Liver (tissue), 3 donors: Measurements from ENCODE around the gene LIPE.

Experiments
- FOXA1 ChIP-seq: IDR thresholded peaks from 2 replicates; pipeline ENCODE4 v1.6.1; 2016; ENCODE audit warnings: antibody characterized with exemption
- GABPA ChIP-seq, 2 donors: IDR thresholded peaks in 1 of 2; conservative IDR thresholded peaks in 1 of 2; 2 replicates each; pipeline ENCODE4 v1.6.1; 2016; ENCODE audit warnings: antibody characterized with exemption in 2 of 2, mild to moderate bottlenecking in 1 of 2, moderate library complexity in 1 of 2
- JUND ChIP-seq, 2 donors: IDR thresholded peaks; 2 replicates each; pipeline ENCODE4 v1.6.1; 2016; ENCODE audit warnings: antibody characterized with exemption in 2 of 2
- RXRA ChIP-seq, 2 donors: IDR thresholded peaks; 2 replicates each; pipeline ENCODE4 v1.6.1; 2017 to 2018; ENCODE audit warnings: antibody characterized with exemption in 2 of 2, mild to moderate bottlenecking in 1 of 2
- SP1 ChIP-seq: IDR thresholded peaks from 2 replicates; pipeline ENCODE4 v1.6.1; 2018; ENCODE audit warnings: antibody characterized with exemption, mild to moderate bottlenecking
- TAF1 ChIP-seq: conservative IDR thresholded peaks from 2 replicates; pipeline ENCODE4 v1.6.1; 2016; ENCODE audit warnings: antibody characterized with exemption, mild to moderate bottlenecking
- YY1 ChIP-seq: IDR thresholded peaks from 2 replicates; pipeline ENCODE4 v1.6.1; 2016; ENCODE audit warnings: antibody characterized with exemption, mild to moderate bottlenecking
- TF ChIP-seq, protein P1 (sequence below): fragments of 150-350 bp; IDR thresholded peaks from 2 replicates; pipeline ENCODE4 v1.5.1; 2017; ENCODE audit warnings: improper control_type of control experiment, low read depth, low read length; ENCODE audit not compliant: missing input control
- TF ChIP-seq, protein P2 (sequence below): IDR thresholded peaks from 2 replicates; pipeline ENCODE4 v1.6.1; 2016; ENCODE audit warnings: antibody characterized with exemption, mild to moderate bottlenecking
- TF ChIP-seq, protein P3 (sequence below): IDR thresholded peaks from 2 replicates; pipeline ENCODE4 v1.6.1; 2016; ENCODE audit warnings: antibody characterized with exemption
- TF ChIP-seq, protein P4 (sequence below): IDR thresholded peaks from 2 replicates; pipeline ENCODE4 v1.6.1; 2016; ENCODE audit warnings: antibody characterized with exemption
- TF ChIP-seq, protein P5 (sequence below): IDR thresholded peaks from 2 replicates; pipeline ENCODE4 v1.6.1; 2016; ENCODE audit warnings: antibody characterized with exemption
- donor health status: healthy.
- donor health status: healthy.

DNA sequence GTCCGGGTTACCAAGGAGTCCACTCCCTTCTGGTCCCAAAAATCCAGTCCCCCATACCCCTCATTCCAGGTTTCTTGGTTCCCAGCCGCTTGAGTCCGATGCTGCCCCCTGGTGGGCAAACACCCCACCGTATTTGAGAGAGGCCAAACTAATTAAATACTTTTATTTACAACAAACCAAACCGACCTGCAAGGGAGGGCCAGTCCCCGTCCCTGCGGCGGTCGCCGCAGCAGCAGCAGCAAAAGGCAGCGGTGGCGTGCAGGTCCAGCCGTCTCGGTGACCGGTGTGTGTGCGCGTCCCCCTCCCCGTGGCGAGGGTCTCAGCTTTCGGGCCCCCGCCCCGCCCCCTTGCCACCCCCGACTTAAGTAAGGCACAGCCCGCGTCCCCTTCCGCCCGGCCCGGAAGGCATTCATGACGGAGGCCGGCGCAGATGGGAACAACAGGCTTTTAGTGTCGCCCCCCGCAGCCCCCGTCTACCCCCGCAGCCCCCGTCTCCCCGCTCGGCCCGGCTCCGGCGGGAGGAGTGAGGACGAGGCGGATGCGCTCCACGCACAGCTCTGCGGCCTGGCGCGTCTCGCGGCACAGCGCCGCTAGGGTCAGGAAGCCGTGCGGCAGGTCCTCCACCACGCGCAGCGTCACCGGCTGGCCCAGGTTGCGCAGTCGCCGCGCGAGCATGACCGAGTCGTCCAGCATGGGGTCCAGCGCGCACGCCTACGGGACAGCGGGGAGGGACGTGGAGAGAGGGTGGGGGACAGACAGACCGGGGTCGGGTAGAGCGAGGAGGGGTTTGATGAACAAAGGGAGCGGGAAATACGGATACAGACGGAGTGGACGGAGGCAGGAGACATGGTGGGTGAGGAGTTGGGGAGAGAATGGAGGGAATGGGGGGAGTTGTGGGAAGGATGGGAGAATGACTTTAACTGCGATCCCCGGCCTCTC lies 25.6 kb downstream of the LIPE start:
- TF ChIP-seq, protein P1, sequence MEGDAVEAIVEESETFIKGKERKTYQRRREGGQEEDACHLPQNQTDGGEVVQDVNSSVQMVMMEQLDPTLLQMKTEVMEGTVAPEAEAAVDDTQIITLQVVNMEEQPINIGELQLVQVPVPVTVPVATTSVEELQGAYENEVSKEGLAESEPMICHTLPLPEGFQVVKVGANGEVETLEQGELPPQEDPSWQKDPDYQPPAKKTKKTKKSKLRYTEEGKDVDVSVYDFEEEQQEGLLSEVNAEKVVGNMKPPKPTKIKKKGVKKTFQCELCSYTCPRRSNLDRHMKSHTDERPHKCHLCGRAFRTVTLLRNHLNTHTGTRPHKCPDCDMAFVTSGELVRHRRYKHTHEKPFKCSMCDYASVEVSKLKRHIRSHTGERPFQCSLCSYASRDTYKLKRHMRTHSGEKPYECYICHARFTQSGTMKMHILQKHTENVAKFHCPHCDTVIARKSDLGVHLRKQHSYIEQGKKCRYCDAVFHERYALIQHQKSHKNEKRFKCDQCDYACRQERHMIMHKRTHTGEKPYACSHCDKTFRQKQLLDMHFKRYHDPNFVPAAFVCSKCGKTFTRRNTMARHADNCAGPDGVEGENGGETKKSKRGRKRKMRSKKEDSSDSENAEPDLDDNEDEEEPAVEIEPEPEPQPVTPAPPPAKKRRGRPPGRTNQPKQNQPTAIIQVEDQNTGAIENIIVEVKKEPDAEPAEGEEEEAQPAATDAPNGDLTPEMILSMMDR: peak; percentile 76
- TF ChIP-seq YY1 (no peak), SP1 (no peak), GABPA (IDR thresholded peaks at IDR 0.05 in 1 of 2, conservative IDR thresholded peaks at IDR 0.05 in 1 of 2) (no peak), FOXA1 (no peak), RXRA (IDR thresholded peaks at IDR 0.05) (no peak), JUND (IDR thresholded peaks at IDR 0.05) (no peak), TAF1 (no peak)
- TF ChIP-seq, protein P2, sequence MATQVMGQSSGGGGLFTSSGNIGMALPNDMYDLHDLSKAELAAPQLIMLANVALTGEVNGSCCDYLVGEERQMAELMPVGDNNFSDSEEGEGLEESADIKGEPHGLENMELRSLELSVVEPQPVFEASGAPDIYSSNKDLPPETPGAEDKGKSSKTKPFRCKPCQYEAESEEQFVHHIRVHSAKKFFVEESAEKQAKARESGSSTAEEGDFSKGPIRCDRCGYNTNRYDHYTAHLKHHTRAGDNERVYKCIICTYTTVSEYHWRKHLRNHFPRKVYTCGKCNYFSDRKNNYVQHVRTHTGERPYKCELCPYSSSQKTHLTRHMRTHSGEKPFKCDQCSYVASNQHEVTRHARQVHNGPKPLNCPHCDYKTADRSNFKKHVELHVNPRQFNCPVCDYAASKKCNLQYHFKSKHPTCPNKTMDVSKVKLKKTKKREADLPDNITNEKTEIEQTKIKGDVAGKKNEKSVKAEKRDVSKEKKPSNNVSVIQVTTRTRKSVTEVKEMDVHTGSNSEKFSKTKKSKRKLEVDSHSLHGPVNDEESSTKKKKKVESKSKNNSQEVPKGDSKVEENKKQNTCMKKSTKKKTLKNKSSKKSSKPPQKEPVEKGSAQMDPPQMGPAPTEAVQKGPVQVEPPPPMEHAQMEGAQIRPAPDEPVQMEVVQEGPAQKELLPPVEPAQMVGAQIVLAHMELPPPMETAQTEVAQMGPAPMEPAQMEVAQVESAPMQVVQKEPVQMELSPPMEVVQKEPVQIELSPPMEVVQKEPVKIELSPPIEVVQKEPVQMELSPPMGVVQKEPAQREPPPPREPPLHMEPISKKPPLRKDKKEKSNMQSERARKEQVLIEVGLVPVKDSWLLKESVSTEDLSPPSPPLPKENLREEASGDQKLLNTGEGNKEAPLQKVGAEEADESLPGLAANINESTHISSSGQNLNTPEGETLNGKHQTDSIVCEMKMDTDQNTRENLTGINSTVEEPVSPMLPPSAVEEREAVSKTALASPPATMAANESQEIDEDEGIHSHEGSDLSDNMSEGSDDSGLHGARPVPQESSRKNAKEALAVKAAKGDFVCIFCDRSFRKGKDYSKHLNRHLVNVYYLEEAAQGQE: no peak
- TF ChIP-seq, protein P3, sequence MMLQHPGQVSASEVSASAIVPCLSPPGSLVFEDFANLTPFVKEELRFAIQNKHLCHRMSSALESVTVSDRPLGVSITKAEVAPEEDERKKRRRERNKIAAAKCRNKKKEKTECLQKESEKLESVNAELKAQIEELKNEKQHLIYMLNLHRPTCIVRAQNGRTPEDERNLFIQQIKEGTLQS: no peak
- TF ChIP-seq, protein P4, sequence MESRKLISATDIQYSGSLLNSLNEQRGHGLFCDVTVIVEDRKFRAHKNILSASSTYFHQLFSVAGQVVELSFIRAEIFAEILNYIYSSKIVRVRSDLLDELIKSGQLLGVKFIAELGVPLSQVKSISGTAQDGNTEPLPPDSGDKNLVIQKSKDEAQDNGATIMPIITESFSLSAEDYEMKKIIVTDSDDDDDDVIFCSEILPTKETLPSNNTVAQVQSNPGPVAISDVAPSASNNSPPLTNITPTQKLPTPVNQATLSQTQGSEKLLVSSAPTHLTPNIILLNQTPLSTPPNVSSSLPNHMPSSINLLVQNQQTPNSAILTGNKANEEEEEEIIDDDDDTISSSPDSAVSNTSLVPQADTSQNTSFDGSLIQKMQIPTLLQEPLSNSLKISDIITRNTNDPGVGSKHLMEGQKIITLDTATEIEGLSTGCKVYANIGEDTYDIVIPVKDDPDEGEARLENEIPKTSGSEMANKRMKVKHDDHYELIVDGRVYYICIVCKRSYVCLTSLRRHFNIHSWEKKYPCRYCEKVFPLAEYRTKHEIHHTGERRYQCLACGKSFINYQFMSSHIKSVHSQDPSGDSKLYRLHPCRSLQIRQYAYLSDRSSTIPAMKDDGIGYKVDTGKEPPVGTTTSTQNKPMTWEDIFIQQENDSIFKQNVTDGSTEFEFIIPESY: no peak
- TF ChIP-seq, protein P5, sequence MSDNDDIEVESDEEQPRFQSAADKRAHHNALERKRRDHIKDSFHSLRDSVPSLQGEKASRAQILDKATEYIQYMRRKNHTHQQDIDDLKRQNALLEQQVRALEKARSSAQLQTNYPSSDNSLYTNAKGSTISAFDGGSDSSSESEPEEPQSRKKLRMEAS: no peak
